HuH-7 (cell line): ENCODE data around the gene TDRD10.
"Not testable (repeated sequence)": the region's sequence is repeated elsewhere in the genome, so short reads cannot be mapped to it uniquely, and the experiment has no call there.

Experiments
- DNase-seq: peaks from one replicate; pipeline ENCODE4 v3.0.0; 2011; ENCODE audit warnings: low spot score

The TDRD10 gene

DNA sequence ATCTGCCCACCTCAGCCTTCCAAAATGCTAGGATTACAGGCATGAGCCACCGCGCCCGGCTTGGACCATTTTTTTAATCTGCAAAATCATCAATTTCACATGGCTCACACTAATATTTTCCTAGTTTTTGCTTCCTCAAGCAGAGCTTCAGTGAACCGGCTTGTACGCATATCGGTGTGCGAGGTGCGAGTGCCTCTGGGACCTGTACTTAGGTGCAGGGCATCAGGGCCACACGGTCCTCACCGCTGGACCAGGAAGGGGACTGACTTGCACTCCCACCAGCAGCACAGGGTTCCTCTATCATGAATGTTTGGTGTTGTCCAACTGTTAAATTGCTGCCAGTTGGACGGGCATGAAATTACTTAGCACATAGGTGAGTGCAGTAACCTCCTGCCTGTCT, 15.6 kb downstream of the TDRD10 start:
- no peak for DNase-seq

DNA sequence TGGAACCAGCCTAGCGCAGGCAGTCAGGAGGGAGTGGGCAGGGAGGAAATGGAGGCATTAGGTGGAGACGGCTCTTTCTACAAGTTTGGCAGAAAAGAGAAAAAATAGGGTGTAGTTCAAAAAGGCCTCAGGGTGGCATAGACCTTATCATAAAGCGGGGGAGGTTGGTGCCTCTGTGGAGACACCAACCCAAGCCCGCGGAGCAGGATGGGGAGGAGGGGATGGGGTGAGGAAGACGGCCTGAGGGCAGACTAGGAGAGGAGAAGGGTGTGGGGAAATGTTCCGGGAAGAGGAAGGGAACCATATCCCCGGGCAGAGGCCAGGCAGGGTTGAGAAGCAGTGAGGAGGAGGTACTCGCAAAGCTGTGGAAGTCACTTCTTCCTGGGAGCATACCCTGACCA, 17.6 kb downstream of the TDRD10 start:
- DNase-seq = no peak

- DNase-seq = no peak
These were observed 18.3 kb downstream of the TDRD10 start for GRCh38 chr1:154520333-154520732.

DNA sequence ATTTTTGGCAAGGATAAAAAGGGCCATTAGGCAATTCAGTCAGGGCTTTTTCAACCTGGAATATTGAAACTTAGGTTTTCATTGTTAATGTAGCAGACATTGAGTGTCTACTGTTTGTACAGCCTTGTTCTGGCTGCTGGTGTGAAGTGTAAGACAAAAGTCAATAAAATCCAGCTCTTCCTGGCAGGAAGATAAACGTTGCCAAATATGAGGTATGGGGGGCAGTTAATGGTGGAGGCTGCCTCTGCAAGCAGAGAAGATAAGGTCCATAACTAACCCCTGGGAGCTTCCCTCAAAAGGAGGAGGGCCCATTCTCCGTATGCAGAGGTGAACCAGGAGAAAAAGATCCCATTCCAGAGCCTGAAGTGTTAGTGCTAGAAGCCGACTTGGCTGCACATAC, 19.7 kb downstream of the TDRD10 start:
- DNase-seq = no peak

DNA sequence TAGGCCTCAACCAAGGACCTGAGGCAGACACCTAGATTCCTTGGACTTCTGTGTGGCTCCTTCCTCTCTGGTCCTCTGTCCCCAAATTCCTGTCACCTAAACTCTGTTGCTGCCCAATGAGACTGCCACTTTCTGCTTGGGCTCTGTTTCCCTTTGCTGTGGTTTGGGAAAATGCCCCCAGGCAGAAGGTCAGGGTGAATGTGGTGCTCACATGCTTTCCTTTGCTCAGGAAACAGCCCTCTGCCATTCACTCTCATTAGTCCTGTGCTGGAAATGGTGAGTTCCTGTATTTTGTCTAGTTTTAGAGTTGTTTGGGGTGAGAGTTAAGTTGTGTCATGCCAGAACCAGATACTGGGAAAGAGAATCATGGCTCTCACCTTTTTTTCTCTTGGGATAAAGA, 22.9 kb downstream of the TDRD10 start:
- no peak for DNase-seq

DNA sequence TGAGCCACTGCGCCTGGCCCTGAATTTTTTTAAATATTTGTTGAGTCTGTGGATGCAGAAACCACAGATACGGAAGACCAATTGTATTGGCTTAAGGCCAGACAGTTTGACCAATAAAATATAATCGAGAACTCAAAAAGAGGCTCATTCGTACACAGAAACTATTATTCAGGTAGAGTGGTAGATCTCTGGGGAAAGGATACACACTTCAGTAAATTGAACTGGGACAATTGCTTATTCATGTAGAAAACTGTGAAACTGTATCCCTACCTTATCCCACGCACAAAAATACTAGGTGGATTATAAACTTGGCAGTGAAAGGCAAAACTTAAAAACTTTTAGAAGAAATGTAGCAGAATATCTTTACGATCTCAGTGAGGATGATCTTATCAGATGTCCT, 25.2 kb downstream of the TDRD10 start:
- no peak for DNase-seq

GRCh38 chr1:154529308-154529707, 27.3 kb downstream of the TDRD10 start:
- DNase-seq = no peak

DNA sequence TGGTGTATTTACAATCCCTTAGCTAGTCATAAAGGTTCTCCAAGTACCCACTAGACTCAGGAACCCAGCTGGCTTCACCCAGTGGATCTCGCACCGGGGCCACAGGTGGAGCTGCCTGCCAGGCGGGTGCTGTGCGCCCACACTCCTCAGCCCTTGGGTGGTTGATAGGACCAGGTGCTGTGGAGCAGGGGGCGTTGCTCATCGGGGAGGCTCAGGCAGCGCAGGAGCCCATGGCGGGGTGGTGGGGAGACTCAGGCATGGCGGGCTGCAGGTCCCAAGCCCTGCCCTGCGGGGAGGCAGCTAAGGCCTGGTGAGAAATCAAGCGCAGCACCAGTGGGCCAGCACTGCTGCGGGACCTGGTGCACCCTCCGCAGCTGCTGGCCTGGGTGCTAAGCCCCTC, 29.9 kb downstream of the TDRD10 start:
- not testable (repeated sequence) for DNase-seq

GRCh38 chr1:154533952-154534844, 32.2 kb downstream of the TDRD10 start:
- peak; percentile 80 for DNase-seq

- DNase-seq = no peak
These were observed 34.6 kb downstream of the TDRD10 start for GRCh38 chr1:154536570-154536969.

DNA sequence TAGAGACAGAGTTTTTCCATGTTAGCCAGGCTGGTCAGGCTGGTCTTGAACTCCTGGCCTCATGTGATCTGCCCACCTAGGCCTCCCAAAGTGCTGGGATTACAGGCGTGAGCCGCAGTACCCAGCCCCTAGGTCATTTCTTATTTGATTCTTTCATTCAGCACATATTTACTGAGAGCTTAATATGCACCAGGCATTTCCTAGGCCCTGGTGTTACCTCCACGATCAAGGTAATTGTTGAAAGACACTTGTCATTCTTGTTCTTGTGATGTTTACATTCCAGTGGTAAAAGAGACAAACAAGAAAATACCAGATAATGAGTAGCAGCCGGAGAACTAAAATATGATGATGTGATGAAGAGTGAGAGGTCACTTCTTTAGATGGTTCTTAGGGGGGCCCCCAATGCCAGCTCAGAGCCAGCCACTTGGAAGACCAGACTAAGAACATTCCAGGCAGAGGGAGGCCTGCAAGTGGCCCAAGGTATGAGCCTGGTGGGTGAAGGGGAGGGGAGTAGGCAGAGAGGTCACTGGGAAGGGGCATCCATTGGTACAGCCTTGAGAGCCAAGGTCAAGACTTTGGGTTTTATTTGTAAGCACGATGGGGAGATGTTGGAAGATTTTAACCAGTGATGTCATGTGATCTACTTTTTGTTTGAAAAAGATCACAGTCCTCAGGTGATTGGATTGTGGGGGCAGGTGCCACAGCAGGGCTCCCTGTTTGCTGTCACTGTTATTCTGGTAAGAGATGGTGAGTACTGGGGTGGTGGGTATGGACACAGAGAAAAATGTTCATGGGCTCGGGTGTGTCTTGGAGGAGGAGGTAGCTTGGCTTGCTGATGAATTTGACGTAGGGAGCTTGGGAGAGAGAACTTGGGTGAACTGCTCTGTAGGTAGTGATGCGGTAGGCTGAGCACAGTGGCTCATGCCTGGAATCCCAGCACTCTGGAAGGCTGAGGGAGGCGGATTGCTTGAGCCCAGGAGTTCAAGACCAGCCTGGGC, 37.8 kb downstream of the TDRD10 start:
- DNase-seq = no peak

DNA sequence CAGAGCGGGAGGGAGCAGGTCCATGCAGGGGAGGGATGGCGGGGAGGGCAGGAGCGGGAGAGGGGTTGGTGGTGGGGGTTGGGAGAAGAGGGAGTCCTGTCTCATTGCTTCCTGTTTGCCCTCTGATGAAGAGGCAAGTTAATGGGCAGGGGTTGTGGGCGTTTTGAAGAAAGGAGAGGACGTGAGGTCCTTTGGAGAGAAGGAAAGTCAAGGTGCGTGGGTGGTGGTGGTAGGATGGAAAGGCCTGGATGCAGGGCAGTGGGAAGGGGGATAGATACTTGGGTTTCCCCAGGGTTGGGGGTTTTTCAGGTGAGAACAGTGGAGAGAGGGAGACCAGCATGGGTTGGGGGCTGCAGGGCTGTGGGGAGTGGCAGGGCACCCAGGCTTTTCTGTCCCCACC, 39.2 kb downstream of the TDRD10 start:
- DNase-seq = no peak

DNA sequence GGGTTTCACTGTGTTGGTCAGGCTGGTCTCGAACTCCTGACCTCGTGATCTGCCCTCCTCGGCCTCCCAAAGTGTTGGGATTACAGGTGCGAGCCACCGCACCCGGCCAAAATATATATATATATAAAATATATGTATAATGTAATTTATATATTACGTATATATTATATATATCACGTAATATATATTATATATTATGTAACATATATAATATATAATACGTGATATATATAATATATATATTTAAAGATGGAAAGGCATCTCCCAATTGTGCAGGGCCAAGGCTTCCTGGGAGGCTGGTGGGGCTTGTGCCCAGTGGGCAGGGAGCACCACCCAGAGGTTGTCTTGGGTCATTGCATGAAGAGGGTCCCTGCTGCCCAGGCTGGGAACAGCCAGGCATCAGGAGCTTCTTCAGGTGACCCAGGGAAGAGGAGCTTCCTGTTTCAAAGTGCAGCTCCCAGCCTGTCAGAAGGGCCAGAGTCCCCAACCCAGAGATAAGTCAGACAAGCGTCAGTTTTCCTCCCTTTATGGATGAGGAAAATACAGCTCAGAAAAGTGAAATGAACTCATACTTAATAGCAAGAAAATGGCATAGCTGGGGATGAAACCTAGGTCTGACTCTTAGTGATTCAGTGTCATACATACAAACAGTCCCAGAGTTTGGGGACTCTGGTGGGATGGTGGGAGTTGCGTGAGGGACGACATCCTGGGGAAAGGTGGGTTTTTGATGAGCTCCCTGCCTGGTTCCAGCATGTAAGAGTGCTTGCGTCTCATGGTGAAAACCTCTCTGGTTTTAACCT, 44.4 kb downstream of the TDRD10 start:
- DNase-seq = peak; percentile 91

DNA sequence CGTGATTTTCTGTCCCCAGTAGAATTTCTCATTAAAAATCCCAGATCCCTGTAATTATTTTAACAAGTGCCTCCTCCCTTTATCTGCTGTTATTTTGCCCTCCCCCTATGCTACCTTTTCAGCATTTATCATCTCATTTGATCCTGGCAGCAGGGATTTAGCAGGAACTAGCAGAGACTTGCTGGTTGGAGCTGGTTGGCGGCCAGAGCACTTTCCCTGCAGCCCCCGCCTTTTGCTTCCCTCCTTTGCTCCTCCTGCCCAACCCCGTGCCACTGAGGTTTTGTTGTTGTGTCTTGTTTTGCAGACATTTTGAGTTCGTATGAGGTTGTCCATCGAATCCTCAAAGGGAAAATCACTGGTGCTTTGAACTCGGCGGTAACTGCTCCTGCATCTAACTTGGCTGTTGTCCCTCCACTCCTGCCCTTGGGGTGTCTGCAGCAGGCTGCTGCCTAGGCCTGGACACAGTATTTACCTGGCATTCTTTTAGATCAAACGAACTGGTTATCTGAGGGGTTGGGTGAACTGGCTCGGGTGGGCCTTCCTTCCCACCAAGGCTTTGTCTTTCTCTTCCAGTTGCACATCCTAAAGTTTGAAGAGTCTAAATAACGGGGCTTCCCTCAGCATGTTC, 45.2 kb downstream of the TDRD10 start:
- no peak for DNase-seq

- no peak for DNase-seq
These were observed 46.0 kb downstream of the TDRD10 start for GRCh38 chr1:154548028-154548427.

DNA sequence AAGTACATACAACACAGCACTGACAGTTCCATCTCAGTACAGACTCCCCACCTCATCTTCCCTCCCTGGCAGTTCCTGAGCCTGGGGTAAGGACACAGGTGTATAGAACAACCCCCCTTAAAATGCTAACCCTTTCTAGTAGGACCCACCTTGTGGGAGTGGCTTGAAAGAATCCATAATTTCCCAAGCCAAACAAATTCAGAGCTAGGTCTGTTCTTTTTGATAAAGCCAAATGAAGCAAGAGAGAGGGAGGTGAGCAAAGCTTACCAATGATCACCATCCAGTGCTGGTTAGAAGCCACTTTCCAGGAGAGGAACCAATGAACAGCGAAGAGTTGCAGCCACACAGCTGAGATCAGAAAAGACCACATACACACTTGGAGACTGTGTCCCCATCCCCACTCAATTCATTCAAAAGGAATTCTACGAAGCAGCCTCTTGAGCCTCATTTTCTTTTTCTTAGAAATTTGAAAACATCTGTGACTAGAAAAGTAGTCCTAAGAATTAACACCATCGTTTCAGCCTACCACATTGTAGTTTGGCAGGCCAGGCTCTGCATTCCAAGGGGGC, 47.3 kb downstream of the TDRD10 start:
- DNase-seq = no peak

GRCh38 chr1:154550070-154550469, 48.1 kb downstream of the TDRD10 start:
- DNase-seq = no peak

GRCh38 chr1:154550657-154551056, 48.6 kb downstream of the TDRD10 start:
- no peak for DNase-seq

DNA sequence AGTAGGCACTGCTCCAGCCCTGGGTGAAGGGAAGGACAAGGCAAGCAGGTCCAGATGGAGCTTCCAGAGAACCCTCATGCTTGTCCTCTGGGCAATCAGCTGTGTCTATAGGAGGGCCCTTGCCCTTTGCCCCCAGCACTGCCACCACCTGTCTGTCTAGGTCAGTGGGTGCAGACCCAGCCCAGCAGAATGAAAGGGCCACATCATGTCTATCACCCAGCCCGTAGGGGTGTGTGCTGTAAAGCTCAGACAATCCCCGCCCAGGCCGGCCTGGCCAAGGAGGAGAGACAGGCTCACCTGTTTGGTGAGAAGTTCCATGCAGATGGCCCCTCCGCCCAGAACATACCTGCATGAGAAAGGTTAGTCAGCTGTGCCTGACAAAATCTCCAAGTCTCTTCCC, 49.5 kb downstream of the TDRD10 start:
- no peak for DNase-seq

GRCh38 chr1:154552036-154552435, 50.0 kb downstream of the TDRD10 start:
- no peak for DNase-seq
